GM18517 (cell line): ENCODE results near the gene MELK.

ENCODE experiments used
- ATAC-seq: cut with Tn5 transposase; IDR thresholded peaks from one replicate; pipeline ENCODE4 v1.9.1; 2021; ENCODE audit warnings: mild to moderate bottlenecking, moderate library complexity; ENCODE audit not compliant: unreplicated experiment

The MELK gene

DNA sequence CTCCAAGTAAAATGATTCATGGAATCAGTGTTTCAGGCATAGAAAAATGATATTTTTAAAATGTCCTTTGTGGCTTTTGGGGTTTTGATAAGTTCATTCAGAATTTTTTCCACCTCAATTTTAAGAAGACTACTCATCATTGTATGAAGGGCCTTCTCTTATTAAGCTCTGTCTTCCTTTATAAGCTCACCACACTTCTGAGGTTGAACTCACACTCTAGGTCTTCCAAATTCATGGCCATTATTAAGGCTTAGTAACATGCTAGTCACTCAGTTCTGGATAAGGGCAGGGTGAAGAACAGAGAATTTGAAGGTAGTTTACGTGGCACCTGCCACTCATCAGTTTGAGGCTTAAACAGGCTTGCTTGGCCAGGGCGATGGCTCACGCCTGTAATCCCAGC, 4.2 kb downstream of the MELK start:
- no peak for ATAC-seq

DNA sequence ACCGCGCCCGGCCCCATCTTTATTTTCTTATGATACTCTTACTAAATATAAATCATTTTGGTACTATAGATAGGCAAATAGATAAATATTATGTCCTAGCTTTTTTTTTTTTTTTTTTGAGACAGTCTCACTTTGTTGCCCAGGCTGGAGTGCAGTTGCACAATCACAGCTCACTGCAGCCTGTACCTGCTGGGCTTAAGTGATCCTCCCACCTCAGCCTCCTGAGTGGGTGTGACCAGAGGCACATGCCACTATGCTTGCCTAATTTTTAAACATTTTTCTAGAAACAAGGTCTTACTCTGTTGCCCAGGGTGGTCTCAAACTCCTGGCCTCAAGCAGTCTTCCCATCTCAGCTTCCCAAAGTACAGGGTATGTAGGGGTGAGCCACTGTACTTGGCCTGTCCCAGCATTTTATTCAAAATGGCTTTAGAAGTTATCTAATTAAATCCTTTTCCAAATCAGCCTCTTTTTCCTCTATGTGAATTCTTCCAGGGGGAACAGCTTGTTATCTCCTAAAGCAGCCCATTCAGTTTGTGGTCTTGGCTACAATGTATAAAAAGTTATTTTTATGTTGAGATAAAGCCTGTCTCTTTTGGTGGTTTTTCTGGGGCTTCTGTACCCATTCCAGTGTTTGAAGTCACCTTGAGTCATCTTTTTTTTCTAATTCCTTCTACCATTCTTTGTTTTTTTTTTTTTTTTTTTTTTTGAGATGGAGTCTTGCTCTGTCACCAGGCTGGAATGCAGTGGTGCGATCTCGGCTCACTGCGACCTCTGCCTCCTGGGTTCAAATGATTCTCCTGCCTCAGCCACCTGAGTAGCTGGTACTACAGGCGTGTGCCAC, 12.1 kb downstream of the MELK start:
- ATAC-seq = no peak

DNA sequence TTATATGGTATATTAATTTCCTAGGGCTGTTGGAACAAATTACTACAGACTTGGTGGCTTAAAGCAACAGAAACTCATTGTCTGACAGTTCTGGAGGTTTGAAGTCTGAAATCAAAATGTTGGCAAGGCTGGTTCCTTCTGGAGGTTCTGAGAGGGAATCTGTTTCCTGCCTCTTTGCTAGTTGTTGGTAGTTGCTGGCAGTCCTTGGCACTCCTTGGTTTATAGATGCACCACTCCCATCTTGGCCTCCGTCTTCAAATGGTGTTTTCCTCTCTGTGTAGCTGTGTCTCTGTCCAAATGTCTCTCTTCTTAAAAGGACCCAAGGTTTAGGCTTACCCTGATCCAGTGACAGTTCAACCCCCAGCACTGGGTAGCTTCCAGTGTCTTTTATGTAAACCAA, 17.5 kb downstream of the MELK start:
- ATAC-seq = no peak

DNA sequence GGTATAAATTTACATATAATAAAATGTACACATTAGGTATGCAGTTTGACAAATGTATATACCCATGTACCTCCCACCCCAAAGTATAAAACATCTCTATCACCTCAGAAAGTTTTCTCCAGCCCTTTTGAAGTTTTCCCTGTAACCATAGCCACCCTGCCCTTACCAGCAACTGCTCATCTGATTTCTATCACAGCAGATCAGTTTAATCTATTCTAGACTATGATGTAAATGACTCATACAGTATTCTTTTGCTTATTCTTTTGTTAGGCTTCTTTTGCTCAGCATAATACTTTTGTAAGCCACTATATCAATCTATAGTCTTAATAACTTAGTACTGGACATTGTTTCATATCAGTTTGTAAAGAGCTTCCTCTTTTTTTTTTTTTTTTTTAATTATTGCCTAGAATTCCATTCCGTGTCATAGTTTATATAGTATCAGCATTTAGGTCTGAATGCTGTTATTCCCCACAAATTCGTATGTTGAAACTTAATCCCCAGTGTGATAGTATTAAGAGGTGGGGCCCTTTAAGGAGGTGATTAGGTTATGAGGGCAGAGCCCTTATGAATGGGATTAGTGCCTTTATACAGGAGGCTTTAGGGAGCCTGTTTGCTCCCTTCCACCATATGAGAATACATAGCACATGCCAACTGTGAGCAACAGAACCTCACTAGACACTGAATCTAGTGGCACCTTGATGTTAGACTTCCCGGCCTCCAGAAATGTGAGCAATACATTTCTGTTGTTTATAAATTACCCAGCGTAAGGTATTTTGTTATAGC, 20.3 kb downstream of the MELK start:
- ATAC-seq = no peak

DNA sequence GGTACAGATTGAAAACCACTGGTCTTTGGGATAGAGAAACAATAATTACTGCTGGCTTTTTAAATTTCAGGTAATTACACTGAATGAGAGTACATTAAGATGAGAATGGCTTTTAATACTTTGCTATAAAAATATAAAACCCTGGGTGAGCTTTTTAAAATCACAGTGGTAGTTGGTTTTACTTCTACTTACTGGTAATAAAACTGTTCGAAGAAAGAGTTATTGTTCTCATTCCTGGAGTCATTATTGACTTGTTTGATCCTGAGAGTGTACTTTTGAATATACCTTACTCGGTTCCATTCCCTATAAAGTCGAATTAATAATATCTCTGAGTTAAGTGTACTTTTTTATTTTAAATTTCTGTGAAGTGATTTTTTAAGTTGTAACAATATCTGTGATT, 21.5 kb downstream of the MELK start:
- ATAC-seq = no peak

DNA sequence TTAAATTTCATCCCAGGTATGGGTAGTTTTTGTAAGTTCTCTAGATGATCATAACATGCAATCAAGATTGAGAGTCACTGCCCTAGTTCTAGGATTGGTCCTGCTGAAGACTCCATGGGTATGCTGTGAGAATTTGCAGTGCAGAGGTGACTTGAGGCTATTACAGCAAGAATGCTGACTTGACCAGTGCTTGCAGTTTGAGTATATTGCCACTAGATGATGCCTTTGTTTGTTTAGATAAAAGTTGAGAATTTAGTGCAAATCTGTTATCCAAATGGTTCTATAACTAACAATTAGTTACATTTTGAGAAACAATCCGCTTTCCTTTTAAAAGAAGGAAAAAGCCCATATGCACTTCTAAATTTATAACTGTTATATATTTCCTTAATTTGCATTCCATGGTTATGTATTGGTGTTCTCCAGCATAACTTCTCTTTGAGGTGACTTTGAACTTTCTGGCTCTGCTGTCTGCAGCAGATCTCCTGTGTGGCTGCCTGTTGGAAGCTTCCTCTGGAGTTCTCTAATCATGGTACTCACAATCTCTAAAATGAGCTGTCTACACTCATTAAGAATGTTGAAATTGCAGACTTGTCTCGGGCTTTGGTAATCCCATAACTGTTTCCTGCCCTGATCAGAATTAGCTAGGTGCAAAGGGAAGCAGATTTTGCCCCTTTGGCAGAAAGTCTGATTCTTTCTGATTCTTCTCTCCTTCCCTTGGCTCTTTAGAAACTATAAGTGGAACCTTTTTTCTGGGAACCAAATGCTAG, 24.9 kb downstream of the MELK start:
- ATAC-seq = no peak

DNA sequence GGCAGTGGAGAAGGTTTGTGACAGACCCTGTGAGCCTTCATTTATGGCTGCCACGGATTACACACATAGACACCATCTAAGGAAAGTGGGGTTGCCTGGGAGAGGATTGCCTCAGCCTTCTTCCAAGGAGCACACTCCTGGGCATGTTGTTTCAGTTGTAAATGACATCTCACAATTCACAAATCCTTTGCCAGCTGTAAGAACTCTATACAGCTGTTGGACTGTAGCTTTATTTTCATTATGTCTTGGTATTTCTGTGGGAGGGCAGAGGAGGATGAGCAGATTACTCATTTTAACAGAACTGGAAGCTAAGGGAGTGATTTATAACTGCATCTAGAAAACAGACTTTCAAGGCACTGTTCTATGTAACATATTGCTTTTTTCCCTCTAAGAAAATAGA, 25.6 kb downstream of the MELK start:
- no peak for ATAC-seq

DNA sequence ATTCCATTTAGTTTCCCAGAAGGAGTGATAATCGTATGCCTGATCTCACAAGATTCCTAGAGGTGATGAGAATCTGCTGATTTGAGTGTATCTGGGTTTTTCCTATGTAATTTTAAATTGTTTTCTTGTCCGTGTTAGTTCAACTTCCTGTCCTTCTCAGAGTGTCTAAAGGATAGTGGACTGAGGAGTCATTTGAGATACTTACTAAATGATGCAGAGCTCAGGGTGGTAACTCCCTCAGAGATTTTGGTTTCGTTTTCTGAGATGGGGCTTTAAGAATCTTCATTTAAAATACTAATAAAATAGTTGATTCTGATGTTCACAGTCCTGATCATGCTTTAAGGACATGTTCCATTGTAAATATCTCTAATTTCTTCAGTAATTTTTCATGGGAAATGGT, 30.3 kb downstream of the MELK start:
- ATAC-seq = peak; percentile 53

DNA sequence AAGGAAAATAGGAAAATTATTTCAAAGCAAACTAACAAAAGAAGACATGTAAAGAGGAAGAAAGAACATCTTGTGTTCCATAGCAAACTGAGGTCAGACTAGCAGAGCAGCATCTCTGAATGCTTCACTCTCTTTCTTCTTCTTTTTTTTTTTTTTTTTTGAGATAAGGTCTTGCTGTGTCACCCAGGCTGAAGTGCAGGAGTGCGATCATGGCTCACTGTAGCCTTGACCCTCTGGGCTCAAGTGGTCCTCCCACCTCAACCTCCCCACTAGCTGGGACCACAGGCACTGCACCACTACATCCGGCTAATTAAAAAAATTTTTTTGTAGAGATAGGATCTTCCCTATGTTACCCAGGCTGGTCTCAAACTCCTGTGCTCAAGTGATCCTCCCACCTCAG, 36.6 kb downstream of the MELK start:
- no peak for ATAC-seq

DNA sequence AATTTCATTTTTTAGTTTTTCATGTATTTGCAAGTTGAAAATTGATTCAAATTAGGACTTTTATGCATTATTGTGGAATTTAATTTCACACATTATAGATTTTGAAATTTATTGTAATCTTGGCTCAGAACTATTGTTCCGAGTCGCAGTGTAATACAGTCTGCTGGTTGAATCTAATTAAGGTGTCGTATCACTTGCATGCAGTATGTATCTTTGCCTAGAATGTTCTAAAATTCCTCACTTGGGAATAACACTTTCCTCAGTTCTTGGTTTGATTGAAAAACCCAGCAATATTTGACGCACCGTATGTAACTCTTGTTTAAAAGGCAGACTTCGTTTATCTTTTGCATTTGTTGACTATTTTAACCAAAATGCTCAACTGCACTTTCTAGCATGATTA, 49.4 kb downstream of the MELK start:
- no peak for ATAC-seq

DNA sequence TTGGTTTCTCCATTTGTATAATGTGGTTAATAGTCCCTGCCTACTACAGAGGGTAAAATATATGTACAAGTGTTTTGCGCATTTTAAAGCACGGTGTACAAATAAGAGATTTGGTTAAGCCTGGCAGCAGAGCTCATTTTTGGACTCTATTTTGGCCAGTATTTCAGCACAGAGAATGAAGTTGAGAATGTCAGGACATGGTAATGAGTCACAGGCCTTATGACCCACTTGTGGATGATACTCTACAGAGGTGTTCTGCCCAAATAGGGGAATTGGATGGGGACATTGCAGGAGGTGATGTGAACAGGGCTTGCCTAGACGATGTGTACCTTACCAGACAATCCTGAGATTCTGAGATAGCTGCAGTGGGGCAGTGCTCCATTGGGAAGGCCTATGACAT, 50.6 kb downstream of the MELK start:
- ATAC-seq = no peak

DNA sequence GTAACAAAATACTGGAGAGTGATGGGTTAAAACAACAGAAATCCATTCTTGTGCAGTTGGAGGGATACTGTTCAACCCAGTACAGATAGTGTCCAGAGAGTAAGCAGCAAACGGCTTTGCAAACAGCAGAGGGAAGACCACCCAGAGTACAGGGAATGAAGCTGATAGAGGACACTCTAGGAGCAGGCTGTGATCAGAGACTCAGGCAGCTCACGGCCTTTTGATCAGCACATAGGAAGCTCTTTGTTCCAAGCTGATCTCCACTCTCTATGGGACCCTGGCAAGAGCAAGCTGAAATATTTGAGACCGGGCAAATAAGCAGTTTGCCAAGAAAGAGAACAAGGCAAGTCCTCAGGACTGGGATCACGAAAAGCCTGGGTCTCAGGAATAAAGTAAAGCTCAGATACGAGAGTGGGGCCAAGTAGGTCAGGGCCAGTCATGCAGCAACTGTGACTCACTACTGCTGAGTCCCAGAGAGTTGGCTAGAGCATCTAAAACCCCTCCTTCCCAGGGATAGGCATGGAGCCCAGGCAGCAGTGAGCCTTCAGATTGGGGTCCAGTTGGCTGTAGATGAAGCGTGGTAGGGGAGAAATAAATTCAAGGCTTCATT, 52.4 kb downstream of the MELK start:
- ATAC-seq = no peak

DNA sequence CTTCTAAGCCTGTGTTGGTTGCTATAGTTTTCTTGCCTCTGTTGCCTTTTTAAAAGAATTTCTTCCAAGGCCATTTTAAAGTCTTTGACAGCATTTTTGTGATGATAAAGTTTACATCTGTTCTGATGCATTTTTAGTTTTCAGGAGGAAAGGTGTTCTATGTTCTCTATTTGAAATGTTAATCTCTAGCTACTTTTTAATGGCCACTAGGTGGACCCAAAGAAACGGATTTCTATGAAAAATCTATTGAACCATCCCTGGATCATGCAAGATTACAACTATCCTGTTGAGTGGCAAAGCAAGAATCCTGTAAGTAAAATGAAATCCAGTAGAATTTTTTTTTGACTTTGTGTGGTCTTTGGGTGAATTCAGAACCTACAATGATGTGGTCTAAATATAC, 60.2 kb downstream of the MELK start:
- no peak for ATAC-seq

DNA sequence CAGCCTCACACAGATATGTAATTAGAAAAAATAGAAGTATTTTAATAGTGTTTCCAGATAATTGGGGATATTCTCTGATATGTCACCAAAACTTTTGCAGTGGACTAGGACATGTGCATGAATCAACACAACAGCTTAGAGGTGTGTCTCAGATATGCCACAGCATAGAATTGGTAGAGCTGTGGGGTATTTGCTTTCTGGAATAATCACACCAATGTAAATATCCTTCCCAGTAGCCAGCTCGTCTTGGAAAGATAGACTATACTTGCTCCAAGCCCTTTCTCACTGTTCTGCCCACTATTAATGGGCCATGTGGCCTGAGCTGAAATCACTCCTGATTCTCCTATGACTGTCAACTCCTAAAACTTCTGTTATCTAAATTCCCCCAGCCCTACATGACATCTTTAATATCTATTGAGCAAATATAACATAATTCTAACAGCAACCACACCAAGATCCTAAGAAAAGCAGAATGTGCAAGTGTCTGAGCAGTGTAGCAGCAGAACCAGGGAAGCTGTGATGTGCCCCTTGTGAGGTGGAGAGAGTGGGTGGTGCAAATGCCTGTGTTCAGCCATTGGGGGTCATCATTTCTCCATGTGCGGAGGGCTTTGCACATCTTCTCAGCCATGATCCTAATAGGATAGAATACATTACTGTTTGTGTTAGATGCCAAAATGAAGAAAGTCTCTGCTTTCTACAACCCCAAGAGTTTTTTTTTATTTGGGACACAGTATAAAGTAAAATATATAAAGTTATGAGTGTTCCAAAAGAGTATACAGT, 65.0 kb downstream of the MELK start:
- no peak for ATAC-seq

DNA sequence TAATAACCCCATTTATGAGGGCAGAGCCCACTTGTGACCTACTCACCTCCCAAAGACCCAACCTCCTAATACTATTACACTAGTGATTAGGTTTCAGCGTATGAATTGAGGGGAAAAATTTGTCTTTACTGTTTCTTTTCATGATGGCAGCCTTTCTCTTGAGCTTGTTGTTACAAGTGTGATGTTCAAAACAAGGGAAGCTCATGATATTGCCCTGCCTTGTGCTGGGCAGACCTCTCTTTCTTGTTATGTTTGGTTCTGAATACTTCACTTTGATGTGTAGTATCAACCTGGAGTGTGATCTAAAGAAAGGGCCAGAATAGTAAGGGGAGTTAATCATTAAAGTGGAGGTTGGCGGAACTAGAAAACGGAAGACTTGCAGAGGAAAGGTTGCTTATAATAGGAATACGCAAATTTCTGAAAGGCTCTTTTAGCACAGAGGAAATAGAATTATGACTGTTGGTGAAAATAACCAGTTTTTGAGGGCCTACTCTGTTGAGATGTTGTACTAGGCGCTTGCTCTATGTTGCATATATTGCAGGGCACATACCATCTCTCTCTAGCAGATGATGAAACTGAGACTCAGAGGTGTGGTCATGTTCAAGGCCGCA, 68.2 kb downstream of the MELK start:
- ATAC-seq = peak; percentile 59

DNA sequence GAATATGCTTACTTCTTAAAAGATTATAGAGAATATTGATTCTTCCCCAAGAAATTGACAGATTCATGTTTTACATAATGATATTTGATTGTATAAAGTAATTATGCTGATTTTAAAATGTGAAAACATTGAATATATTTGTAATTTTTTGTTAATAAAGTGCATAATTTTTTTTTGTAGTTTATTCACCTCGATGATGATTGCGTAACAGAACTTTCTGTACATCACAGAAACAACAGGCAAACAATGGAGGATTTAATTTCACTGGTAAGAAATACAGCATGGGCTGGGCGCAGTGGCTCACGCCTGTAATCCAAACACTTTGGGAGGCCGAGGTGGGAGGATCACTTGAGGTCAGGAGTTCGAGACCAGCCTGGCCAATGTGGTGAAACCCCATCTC, 70.1 kb downstream of the MELK start:
- no peak for ATAC-seq

DNA sequence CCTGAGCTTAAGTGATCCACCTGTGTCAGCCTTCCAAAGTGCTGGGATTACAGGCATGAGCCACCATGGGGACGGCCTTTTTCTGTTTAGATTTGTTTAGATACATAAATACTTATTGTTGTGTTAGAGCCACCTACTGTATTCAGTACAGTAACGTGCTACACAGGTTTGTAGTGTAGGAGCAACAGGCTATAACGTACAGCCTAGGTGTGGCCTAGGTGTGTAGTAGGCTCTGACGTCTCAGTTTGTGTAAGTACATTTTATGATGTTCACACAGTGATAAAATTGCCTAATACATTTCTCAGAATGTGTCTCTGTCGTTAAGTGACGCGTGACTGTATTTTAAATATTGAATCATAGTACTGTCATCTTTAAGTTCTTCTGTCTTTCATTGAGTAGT, 84.1 kb downstream of the MELK start:
- no peak for ATAC-seq

DNA sequence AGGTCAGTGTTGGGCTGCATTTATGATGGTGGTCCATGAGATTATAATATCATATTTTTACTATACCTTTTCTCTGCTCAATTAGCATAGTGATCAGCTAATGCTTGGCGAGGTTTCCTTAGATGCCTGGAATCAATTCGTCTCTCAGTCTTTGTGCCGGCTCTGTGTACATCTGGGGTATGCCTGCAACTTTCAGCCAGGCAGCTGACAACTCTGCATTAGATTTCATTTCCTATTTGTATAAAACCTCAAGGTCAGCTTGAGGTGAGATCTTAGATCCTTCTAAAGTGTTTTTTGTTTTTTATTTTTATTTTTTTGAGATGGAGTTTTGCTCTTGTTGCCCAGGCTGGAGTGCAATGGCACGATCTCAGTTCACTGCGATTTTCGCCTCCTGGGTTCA, 86.8 kb downstream of the MELK start:
- no peak for ATAC-seq

DNA sequence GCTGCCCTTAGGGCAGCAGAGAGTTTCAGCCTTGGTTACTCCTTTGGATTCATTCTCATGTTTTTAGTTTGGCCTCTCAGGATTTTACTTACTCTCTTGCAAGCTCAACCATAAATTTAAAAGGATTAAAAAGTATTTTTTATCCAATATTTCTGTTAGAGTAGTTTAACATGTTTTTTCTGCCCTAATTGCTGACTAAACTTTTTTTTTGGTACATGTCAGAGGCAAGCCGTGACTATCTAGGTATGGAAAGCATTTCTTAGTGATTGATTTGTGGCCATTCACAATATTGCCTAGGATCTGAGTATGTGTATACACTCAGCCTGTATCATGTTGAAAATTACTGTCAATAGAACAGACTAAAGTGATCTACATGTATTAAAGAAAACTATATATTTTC, 92.1 kb downstream of the MELK start:
- no peak for ATAC-seq

DNA sequence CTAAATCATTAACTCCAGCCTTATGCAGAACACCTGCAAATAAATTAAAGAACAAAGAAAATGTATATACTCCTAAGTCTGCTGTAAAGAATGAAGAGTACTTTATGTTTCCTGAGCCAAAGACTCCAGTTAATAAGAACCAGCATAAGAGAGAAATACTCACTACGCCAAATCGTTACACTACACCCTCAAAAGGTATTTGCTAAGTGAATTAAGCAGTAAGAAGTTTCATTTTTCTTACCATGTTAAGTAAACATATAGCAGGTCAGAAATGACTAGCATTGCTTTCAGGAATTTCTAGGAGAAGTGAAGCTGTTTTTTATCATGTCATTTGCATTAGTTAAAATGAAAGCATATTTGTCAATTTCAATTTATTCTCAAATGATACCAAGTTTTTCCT, 92.7 kb downstream of the MELK start:
- no peak for ATAC-seq
